HG03108 (cell line): ENCODE measurements around the gene CCL3.
"Not testable (repeated sequence)": the region's sequence is repeated elsewhere in the genome, so short reads cannot be mapped to it uniquely, and the experiment has no call there.

Source experiments
- ATAC-seq: cut with Tn5 transposase; IDR thresholded peaks from one replicate; pipeline ENCODE4 v1.9.1; 2021; ENCODE audit warnings: moderate library complexity; ENCODE audit not compliant: unreplicated experiment

Gene CCL3

DNA sequence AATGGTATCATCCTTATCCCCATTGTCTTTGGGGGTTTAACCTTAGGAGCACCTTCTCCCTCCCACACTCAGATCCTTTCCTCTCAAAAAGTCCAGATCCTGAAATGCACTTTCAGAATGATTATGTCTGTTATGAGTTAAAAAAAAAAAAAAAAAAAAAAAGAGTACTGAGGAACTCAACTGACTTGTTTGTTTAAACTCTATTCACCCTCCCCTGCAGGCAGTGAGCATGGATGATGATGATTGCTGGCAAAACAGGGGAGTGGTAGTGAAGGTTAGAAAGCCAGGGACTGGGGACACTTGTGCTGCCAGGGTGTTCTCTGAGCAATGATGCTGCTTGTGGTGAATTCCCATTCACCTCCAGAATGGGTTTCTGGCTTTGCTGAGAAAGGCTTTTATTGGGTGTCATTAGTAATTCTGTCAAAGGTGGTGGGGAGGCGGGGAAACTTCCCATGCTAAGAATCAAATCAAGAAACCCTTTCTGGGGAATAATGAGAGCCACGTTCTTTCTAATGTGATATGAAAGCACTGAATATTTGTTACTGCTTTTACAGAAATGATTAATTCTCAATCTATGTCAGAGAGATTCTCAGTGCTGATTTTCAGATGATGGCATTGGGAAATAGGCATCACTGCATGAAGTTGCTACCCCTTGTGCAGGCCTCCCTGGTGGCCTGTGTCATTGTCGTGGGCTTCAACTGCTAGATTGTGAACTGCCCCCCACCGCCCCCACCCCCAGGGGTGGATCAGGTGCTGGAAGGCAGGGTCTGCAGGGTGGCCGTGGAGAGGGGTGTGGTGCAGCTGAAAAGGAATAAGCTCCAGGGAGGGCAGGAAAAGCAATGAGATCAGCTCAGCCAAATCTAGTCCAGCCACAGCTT lies 27.8 kb upstream of the CCL3 start:
- ATAC-seq: no peak

GRCh38 chr17:36115649-36115977 lies 25.7 kb upstream of the CCL3 start:
- not testable (repeated sequence) for ATAC-seq

GRCh38 chr17:36114971-36115648 lies 25.2 kb upstream of the CCL3 start:
- ATAC-seq: not testable (repeated sequence)

DNA sequence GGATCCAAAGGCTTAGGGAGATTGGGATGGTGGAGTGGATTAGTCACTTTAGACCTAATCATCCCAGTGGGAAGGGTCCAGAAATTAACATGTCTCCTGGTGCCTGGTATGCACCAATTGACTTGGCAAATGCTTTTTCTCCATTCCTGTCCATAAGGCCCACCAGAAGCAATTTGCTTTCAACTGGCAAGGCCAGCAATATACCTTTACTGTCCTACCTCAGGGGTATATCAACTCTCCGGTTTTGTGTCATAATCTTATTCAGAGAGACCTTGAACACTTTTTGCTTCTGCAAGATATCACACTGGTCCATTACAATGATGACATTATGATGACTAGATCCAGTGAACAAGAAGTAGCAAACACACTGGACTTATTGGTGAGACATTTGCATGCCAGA lies 23.2 kb upstream of the CCL3 start:
- ATAC-seq: not testable (repeated sequence)

- ATAC-seq: no peak
Observed at GRCh38 chr17:36112572-36112971, 22.6 kb upstream of the CCL3 start.

- ATAC-seq: no peak
Observed at GRCh38 chr17:36111068-36111490, 21.1 kb upstream of the CCL3 start.

DNA sequence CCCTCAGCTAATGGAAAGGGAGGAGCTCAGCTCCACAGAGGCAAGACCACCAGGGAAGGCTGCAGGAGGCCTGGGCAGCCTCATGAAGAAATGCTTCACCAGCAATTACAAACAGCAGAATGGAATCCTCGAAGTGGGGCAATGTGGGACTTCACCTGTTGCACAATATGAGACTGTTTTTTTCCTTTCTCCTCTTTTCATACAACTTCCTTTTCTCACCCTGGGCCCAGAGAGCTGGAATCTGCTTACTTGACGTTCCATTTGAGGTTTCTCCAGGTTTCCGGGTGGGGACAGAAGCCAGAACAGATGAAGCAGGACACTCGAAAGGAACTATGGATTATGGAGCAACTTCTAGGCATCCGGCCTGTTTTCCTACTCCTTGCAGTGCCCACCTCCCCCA lies 18.3 kb upstream of the CCL3 start:
- ATAC-seq: not testable (repeated sequence)

DNA sequence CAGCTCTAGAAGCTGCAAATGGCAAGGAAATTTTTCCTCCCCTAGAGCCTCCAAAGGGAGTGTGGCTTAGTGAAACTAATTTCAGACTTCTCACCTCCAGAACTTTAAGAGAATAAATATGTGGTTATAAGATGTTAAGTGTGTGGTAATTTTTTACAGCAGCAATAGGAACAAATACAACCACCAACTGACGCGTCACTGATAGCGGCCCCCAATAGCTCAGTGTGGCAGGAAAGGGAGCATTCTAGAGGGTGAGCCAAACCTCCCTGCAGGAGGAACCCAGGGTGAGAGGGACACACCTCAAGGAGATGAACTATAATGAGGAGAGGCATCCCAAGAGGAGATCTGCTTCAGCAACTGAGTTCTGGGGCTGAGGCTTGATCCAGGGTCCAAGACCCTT lies 17.7 kb upstream of the CCL3 start:
- no peak for ATAC-seq

GRCh38 chr17:36106493-36106835 lies 16.5 kb upstream of the CCL3 start:
- ATAC-seq: no peak

DNA sequence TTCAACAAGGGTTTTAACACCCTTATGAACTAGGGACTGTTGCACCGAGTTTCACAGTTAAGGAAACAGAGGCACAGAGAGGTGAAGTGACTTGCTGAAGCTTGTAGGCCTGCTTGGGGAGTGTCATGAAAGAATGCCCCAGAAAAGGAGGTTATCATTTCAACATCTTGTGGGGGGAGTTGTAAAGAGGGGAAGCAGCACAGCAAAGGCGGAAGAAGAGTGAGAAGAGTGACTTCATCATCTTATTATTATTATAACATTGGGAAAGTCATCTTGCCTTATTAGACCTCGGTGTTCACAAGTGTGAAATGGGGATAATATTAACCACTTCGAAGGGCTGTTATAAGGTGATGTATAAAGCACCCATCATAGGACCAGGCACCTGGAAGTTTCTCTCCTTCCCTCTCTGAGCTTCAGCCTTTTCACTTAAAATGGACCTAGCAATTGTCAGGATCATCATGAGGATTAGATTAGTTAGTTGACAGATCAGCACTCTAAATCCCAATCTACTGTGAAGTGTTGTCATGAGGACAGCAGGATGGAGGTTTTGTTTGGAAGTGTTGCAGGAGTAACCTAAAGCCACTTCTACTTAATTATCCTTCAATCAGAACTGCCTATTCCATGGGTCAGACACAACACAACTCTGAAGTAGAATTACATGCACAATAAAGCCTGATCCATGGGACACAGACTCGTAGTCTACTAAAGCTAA lies 16.0 kb upstream of the CCL3 start:
- ATAC-seq: no peak

GRCh38 chr17:36104701-36105181 lies 14.8 kb upstream of the CCL3 start:
- no peak for ATAC-seq

DNA sequence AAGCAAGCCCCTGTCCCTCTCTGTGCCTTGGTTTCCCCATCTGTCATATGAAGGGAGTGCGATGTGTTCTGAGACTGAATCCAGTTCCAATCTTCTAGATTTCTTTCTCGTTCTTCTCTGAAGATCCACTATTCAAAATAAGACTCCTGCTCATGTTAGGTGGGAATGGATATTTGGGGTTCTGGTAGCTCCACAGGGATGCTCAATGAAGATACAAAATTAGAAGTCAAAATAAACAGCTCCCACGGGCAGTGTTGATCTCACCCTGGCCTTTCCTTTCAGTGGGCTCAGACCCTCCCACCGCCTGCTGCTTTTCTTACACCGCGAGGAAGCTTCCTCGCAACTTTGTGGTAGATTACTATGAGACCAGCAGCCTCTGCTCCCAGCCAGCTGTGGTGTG lies 14.3 kb upstream of the CCL3 start:
- ATAC-seq: not testable (repeated sequence)

DNA sequence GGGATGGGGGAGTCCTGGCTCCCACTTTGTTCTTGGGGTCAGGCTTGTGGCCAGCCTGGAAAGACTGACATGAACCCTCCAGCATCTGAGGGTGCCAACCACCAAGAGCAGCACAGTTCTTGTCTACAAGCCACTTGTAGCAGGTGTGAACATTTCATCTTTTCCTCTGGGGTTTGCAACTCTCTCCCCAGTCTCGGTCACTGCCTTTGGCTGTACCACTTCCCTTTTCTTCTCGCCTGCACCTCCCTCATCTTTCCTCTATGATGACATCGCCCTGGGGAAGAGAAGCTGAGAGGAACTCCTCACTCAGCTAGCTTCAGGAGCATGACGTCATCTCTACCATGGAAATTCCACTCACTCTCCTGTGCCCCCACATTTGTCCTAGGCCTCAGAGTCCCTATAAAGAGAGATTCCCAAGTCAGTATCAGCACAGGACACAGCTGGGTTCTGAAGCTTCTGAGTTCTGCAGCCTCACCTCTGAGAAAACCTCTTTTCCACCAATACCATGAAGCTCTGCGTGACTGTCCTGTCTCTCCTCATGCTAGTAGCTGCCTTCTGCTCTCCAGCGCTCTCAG lies 13.5 kb upstream of the CCL3 start, which contains the start of gene CCL4:
TSS of gene CCL4 (plus strand) at position 427 of the 575 bp plus-strand sequence. CDS start at position 506, 79 bp downstream.
- peak; percentile 70 for ATAC-seq

DNA sequence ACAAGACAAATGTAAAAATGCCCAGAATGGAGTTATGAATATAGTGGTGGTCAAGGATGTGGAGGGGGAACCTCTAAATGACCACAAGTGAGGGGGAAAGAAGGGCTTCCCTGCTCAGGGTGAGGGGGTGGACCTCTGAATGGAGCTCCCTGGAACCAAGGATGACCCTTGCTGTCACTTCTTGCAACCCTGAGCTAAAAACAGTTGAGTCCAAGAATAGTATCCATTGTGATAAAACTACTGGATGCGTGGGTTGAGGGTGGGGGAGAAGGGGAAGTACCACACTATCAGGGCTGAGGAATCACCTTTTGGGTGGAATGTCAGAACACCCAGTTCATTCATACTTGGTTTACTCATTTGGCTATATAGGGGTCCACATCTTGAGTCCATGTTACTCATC lies 9.1 kb upstream of the CCL3 start:
- not testable (repeated sequence) for ATAC-seq

DNA sequence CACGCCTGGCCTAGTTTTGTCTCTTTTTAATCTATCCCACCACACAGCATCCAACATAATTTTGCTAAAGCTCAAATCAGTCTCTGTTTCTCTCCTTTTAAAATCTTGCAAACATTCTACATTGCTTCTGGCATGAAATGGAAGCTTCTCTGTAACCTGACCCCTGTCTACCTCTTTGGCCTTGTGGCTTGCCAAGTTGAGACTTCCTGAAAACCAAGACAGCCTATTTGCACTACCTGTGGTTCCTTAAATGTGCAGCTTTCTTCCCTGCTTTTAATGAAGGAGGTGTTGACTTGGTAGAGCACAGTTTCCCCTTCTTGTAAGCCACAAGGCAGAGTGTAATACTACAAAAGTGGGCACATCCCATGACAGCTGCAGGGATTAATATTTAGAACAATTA lies 6.0 kb upstream of the CCL3 start:
- no peak for ATAC-seq

- no peak for ATAC-seq
Observed at GRCh38 chr17:36094746-36095145, 4.8 kb upstream of the CCL3 start.

DNA sequence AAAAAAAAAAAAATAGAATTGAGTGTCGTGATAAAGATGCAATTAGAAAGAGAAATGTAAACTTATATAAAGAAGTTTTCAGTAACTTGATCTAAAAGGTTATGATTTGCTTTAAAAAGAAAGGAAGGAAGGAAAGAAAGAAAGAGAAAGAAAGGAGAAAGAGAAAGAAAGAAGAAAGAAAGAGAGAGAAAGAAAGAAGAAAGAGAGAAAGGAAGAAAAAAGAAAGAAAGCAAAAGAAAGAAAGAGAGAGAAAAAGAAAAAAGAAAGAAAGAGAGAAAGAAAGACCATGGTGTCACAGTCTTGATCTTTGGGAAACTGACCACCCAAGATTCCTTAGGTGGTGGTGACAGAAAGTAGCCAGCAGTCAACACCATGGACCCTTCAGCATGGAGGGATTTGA lies 4.3 kb upstream of the CCL3 start:
- ATAC-seq: no peak

DNA sequence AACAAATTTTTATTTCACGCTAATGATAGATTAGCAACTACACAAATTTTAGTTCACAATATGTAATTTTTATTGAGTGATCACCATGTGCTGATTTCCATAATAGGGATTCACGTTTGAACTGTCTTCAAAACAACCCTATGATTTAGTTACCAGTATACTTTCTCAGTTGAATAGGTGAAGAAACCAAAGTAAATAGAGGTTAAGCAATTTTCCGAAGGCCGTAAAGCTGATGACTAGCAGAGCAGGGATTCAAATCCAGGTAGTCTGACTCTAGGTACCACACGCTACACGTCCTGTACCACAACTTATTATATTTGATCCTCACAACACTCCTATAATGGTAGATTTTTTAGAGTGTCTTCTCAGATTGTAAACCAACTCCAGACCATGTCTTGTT lies 2.8 kb upstream of the CCL3 start:
- not testable (repeated sequence) for ATAC-seq

DNA sequence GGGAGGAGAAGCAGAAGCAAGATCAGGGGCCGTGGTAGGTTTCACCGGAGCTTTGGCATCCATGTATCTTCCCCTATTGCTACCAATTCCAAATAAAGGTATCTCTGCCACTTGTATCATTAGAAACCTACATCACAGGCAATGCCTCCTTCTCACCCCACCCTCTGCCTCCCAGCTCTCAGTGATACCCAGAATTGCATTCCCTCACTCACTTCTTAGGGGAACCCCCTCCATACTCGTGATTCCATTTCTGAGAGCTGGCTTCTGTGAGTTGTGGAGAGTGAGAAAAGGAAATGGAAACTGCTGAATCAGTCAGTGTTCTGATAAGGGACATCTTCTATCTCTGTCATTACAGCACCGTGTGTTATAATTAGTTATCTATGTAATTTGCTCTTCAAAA lies 2.3 kb upstream of the CCL3 start:
- no peak for ATAC-seq

DNA sequence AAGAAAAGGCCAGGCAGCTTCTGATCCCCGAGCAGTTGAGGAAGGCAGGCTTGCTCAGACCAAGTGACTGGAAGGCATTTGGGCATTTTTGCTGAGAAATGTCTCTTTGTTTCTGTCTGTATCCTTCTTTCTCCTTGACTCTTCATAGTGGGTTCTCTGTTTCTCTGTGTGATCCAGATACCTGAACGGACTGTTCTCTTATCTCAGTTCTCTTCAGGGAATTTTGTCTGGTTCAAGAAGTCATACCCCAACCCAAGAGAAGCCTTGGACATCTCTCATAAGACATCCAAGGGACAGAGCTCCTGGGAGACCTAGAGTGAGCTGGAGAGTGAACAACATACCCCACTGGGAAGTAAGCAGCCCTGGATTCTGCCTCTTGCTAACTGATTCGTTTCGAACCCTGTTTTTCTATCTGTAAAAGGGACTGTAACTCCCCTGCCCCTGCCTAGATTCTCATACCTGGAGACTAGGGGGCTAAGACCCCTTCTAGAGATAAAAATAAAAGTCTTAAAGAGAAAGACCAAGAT lies 541 bp downstream of the CCL3 start:
- ATAC-seq: no peak
